HG03575 (cell line): Measurements from ENCODE around the gene BEND6.

ENCODE experiments used
- ATAC-seq: cut with Tn5 transposase; IDR thresholded peaks from one replicate; pipeline ENCODE4 v1.9.1; 2021; ENCODE audit not compliant: unreplicated experiment, insufficient number of reproducible peaks, low FRiP score; ENCODE audit errors: extremely low read depth

The BEND6 gene

GRCh38 chr6:57069920-57070331, 115.0 kb downstream of the BEND6 start:
- ATAC-seq = no peak

GRCh38 chr6:57072108-57072507, 117.2 kb downstream of the BEND6 start:
- ATAC-seq = no peak

GRCh38 chr6:57074383-57074782, 119.5 kb downstream of the BEND6 start:
- ATAC-seq = no peak

- ATAC-seq = no peak
Observed at GRCh38 chr6:57075092-57075491, 120.2 kb downstream of the BEND6 start.
